Peyer's patch (tissue), 4 donors: ENCODE results near the gene PTAFR.

Experiments used
- POLR2A ChIP-seq, 2 donors: fragments of 450-650 bp; IDR thresholded peaks; one replicate each; pipeline ENCODE4 v1.5.1; 2017; ENCODE audit warnings: antibody characterized with exemption in 2 of 2, mild to moderate bottlenecking in 2 of 2, moderate library complexity in 2 of 2
- TF ChIP-seq, protein P1 (sequence below), 6 experiments: fragments of 450-650 bp in 4 of 6; fragments of 200-600 bp in 2 of 6; sonication (generic) in 1 of 6; IDR thresholded peaks; one replicate each; pipeline ENCODE4 v1.5.1; 2017 to 2019; ENCODE audit warnings: antibody characterized with exemption in 6 of 6, mild to moderate bottlenecking in 3 of 6, moderate library complexity in 1 of 6

DNA sequence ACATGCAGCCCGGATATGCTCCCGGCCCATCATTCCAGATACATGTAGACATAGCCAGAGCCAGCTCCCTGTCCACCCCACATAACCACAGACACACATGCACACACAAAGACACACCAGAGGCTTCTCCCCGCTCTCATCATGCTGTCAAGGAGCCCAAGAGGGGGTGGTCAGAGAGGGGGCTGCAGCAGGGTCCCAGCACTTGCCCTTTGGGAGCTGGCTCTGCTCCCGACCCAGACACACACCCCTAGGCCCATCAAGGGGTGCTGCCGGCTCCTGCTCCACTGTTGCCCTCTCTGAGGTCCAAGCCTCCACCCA, 2.6 kb downstream of the PTAFR start:
- TF ChIP-seq, protein P1, sequence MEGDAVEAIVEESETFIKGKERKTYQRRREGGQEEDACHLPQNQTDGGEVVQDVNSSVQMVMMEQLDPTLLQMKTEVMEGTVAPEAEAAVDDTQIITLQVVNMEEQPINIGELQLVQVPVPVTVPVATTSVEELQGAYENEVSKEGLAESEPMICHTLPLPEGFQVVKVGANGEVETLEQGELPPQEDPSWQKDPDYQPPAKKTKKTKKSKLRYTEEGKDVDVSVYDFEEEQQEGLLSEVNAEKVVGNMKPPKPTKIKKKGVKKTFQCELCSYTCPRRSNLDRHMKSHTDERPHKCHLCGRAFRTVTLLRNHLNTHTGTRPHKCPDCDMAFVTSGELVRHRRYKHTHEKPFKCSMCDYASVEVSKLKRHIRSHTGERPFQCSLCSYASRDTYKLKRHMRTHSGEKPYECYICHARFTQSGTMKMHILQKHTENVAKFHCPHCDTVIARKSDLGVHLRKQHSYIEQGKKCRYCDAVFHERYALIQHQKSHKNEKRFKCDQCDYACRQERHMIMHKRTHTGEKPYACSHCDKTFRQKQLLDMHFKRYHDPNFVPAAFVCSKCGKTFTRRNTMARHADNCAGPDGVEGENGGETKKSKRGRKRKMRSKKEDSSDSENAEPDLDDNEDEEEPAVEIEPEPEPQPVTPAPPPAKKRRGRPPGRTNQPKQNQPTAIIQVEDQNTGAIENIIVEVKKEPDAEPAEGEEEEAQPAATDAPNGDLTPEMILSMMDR (IDR thresholded peaks at IDR 0.05) = no peak
- no peak for TF ChIP-seq POLR2A (IDR thresholded peaks at IDR 0.05)
